A549 treated with CpdA at 1 μM for 4 hours (cell line): ENCODE measurements around the gene CDH7. TPM values are rescaled to one million over a fixed set of nuclear protein-coding genes. Genes with fewer than 3 reads are reported as not detected.

Experiments
- total RNA-seq: library from RNA; stranded (reverse); fragments of 200-300 nt; extraction: Qiagen RNA extraction; gene quantifications from 5 replicates; pipeline ENCODE4 v1.2.3, GENCODE V29; 2022; ENCODE audit warnings: low read depth

Gene CDH7, protein sequence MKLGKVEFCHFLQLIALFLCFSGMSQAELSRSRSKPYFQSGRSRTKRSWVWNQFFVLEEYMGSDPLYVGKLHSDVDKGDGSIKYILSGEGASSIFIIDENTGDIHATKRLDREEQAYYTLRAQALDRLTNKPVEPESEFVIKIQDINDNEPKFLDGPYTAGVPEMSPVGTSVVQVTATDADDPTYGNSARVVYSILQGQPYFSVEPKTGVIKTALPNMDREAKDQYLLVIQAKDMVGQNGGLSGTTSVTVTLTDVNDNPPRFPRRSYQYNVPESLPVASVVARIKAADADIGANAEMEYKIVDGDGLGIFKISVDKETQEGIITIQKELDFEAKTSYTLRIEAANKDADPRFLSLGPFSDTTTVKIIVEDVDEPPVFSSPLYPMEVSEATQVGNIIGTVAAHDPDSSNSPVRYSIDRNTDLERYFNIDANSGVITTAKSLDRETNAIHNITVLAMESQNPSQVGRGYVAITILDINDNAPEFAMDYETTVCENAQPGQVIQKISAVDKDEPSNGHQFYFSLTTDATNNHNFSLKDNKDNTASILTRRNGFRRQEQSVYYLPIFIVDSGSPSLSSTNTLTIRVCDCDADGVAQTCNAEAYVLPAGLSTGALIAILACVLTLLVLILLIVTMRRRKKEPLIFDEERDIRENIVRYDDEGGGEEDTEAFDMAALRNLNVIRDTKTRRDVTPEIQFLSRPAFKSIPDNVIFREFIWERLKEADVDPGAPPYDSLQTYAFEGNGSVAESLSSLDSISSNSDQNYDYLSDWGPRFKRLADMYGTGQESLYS
- 0.02 to 0.22 TPM in 2 of 5 replicates, not detected in the others for total RNA-seq

DNA sequence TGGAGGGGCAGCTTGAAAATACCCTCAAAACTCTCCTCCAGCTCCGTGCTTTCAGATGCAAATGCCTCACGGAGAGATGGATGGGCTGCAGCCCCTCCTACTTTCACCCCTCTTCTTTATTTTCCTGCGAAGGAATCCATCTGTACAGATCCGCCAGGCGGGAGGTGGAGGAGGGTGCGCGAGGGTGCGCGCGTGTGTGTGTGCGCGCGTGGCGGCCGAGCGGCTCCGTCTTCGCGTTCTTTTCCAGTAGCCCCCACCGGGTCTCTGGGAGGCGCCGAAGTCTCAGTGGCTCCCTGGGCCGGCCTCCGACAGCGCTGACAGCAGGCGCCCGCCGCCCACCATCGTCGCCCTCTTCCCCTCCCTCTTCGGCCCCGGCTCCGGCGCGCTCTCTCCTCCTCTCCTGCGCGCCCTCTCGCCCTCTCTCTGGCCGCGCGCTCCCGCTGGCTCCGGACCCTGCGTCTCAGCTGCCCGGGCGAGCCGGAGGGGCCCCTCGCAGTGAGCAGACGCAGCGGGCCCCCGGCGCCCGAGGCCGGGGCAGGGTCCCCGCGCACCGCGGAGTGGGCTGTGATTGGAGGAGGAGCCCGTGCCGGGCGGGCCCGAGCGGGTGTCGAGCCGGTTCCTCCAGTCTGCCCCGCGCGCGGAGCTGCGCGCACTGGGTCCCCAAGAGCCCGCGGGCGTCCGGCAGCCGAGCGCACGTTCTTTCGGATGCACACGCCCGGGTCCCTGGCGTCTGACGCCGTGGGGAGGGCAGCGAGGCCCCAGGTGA is at the start of gene CDH7:
Gene CDH7, plus strand, starts transcription at position 624 of the 766 bp plus-strand sequence. CDS start 11,831 bp downstream, outside the sequence.

